ENCODE measurements around the gene TNIK. TPM values are rescaled to one million over a fixed set of nuclear protein-coding genes. Genes with fewer than 3 reads are reported as not detected.

The TNIK gene
- total and polyA plus RNA-seq, 12 donors = 9.3 to 51.9 (median 35.1) TPM

DNA sequence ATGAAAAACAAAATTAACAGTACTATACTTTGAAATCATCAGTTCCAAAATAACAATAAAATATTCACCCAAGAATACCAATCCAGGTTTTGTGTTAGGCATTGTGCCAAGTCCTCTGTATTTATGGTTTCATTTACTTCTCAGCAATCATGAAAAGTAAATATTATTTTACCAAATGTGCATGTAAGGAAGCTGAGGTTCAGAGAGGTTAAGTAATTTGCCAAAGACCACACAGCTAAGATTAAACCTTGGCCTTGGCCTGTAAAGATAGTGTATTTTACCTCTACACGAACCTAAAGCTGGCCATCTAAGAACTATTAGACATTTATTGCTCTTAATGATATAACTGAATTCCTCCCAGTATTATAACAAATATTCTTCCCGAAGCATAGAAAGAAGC is 309.3 kb downstream of the TNIK start:
- no peaks in the 10 kb centered on the region for H3K27me3 ChIP-seq
- peaks cover 0 to 20% (median 3%) of the 10 kb centered on the region in 9 donors for H3K36me3 ChIP-seq
- peaks cover 0 to 9% (median 0%) of the 10 kb centered on the region in 9 donors for H3K4me1 ChIP-seq
- TF ChIP-seq, protein P1, sequence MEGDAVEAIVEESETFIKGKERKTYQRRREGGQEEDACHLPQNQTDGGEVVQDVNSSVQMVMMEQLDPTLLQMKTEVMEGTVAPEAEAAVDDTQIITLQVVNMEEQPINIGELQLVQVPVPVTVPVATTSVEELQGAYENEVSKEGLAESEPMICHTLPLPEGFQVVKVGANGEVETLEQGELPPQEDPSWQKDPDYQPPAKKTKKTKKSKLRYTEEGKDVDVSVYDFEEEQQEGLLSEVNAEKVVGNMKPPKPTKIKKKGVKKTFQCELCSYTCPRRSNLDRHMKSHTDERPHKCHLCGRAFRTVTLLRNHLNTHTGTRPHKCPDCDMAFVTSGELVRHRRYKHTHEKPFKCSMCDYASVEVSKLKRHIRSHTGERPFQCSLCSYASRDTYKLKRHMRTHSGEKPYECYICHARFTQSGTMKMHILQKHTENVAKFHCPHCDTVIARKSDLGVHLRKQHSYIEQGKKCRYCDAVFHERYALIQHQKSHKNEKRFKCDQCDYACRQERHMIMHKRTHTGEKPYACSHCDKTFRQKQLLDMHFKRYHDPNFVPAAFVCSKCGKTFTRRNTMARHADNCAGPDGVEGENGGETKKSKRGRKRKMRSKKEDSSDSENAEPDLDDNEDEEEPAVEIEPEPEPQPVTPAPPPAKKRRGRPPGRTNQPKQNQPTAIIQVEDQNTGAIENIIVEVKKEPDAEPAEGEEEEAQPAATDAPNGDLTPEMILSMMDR (IDR thresholded peaks at IDR 0.05) = no peak
- no peak overlapping the region for H3K27ac ChIP-seq
- no peak for ATAC-seq
- DNase-seq = no peak
- WGBS, 2 donors = 74 to 84% methylated on average over 2 of the region's 2 CpGs
- H3K9me3 ChIP-seq = no peaks in the 10 kb centered on the region
- intact Hi-C loops (cut with DNase I) = loop anchor here in 1 of 10 donors (10.0 kb wide), 1 partner anchor 414 kb away; no protein-coding TSS in a partner anchor
- no peak overlapping the region for H3K4me3 ChIP-seq

DNA sequence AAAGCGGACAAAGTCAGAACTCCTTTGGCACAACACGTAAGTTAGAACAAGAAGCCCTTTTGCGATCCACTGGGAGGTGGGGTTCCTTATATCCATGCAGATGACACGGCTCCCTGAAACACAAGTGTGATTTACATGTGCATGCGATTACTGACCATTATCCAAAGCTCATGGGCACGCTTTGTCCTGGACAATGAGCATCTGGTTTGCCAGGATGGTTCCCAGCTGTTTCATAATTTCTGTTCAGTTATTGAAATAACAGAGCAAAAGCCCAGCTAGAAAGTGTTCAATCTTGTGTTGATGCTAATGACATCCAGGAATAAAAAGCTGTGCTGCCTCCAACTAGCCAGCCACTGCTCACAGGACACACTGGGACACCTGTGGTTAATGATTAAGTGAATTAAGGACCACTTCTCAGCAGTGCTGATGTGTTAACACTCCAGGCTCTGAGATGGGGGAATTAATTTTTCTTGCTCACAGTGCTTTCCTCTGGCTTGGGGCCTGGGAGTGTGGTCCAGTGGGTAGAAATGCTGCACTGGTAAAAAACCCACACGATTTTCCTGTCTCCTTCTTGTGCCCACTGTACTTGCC is 310.6 kb downstream of the TNIK start:
- H3K36me3 ChIP-seq = peaks cover 0 to 18% (median 3%) of the 10 kb centered on the region in 9 donors
- ATAC-seq (no peak), DNase-seq (no peak)
- no peak overlapping the region for H3K4me3 ChIP-seq
- H3K4me1 ChIP-seq = peaks cover 0 to 9% (median 0%) of the 10 kb centered on the region in 9 donors
- no peaks in the 10 kb centered on the region for H3K27me3 ChIP-seq
- intact Hi-C loops (cut with DNase I) = loop anchor here in 2 of 10 donors (10.0 kb wide), 1 partner anchor 415 kb away; no protein-coding TSS in a partner anchor
- no peaks in the 10 kb centered on the region for H3K9me3 ChIP-seq
- TF ChIP-seq, protein P1 (IDR thresholded peaks at IDR 0.05) = no peak
- no peak overlapping the region for H3K27ac ChIP-seq
- WGBS, 2 donors = 83 to 86% methylated on average over 7 of the region's 7 CpGs

- no peak for DNase-seq
- WGBS, 2 donors = 96 to 99% methylated on average over 3 of the region's 3 CpGs
- peaks cover 0 to 9% (median 0%) of the 10 kb centered on the region in 9 donors for H3K4me1 ChIP-seq
- H3K9me3 ChIP-seq = no peaks in the 10 kb centered on the region
- no peaks in the 10 kb centered on the region for H3K27me3 ChIP-seq
- peaks cover 0 to 24% (median 0%) of the 10 kb centered on the region in 9 donors for H3K36me3 ChIP-seq
- TF ChIP-seq, protein P1 (IDR thresholded peaks at IDR 0.05) = no peak
- intact Hi-C loops (cut with DNase I) = loop anchor here in 1 of 10 donors (10.0 kb wide), 1 partner anchor 419 kb away; no protein-coding TSS in a partner anchor
- no peak overlapping the region for H3K27ac ChIP-seq
- no peak overlapping the region for H3K4me3 ChIP-seq
- no peak for ATAC-seq
These were observed 314.4 kb downstream of the TNIK start for GRCh38 chr3:171145798-171146197.

- Histone ChIP-seq H3K4me1 (peaks cover 0 to under 1% (median 0%) of the 10 kb centered on the region in 9 donors), H3K27me3 (no peaks in the 10 kb centered on the region), H3K4me3 (no peak overlapping the region), H3K9me3 (no peaks in the 10 kb centered on the region), H3K27ac (no peak overlapping the region), H3K36me3 (peaks cover 0 to 35% (median 0%) of the 10 kb centered on the region in 9 donors)
- ATAC-seq (no peak), DNase-seq (no peak)
- TF ChIP-seq, protein P1 (IDR thresholded peaks at IDR 0.05) = no peak
- intact Hi-C loops (cut with DNase I) = loop anchor here in 1 of 10 donors (10.0 kb wide), 1 partner anchor 422 kb away; no protein-coding TSS in a partner anchor
- WGBS, 2 donors = 67 to 75% methylated on average over 5 of the region's 5 CpGs
These were observed 317.2 kb downstream of the TNIK start for GRCh38 chr3:171142985-171143384.
